ENCODE data around the gene GLO1. TPM values are rescaled to one million over a fixed set of nuclear protein-coding genes. Genes with fewer than 3 reads are reported as not detected.

The GLO1 gene
- total RNA-seq, result 148 and 165 TPM in 2 replicates

DNA sequence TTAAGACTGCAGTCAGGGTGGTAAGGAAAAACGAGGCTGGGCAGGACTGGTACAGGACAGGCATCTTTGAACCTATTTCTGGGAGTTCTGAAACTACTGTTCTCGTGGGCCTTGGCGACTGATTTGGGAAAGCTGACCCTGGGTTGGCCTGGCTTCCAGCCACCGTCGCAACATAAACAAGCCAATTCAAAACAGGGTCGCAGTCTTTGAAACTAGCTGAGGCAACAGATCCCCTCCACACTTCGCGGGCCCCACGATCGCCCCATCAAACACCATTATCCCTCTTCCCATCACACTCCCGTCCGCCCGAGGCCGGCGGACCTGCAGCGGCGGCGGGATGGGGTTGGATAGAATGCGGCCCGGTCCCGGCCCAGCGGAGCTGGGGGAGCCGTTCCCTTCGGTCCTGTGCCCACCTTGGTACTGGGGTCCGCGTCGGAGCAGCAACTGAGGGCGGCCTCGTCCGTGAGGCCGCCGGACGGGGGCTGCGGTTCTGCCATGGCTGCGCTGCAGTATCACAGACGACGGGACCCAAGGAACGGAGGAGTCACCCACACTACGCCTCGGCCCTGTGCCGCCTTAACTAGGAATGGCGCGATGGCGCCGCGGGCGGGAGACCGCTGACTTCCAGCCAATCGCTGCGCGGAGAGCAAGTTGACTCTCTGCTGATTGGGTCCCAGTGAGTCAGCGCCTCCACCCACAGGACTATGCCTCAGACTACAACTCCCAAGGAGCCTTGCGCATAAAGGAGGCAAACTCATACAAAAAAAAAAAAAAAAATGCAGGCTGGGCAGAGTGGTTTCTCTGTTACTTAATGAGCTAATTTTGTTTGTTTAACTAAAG lies at the start of gene GLO1:
GLO1 (minus strand) TSS at position 588 of the 840 bp plus-strand sequence; CDS start at position 497, 91 bp downstream.

DNA sequence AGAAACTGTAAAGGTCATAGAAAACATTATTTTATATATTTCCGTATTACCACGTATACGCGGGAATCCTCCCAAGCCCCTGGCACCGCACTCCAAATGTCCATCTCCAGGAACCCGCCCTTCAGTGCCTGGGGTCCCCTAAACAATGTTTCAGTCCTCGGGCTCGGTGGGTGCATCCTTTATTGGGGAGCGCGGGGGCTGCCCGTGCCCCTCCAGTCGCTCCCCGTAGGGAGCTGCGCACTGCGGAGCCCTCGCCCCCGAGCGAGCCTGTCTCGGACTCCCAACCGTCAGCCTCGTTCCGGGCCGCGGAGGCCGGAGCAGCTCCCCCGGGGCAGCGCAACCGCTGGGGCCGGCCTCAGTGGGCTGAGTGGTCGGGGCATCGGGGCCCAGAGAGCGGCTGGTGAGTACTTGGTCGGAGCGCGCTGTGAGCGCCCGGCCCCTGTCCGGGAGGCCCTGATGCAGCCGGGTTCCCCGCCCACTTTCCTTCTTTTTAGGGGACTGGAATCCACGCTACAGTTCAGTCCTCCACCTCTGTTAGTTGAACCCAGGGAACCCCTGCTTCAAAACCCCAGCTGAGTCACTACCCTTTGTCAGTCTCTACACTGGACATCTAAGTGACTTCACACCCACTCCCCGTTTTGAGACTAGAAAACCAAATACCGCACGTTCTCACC lies 12.2 kb upstream of the GLO1 start, which contains the start of gene DNAH8:
DNAH8 (plus strand) TSS at position 296 of the 674 bp plus-strand sequence. CDS start 7,499 bp downstream, outside the sequence.

DNA sequence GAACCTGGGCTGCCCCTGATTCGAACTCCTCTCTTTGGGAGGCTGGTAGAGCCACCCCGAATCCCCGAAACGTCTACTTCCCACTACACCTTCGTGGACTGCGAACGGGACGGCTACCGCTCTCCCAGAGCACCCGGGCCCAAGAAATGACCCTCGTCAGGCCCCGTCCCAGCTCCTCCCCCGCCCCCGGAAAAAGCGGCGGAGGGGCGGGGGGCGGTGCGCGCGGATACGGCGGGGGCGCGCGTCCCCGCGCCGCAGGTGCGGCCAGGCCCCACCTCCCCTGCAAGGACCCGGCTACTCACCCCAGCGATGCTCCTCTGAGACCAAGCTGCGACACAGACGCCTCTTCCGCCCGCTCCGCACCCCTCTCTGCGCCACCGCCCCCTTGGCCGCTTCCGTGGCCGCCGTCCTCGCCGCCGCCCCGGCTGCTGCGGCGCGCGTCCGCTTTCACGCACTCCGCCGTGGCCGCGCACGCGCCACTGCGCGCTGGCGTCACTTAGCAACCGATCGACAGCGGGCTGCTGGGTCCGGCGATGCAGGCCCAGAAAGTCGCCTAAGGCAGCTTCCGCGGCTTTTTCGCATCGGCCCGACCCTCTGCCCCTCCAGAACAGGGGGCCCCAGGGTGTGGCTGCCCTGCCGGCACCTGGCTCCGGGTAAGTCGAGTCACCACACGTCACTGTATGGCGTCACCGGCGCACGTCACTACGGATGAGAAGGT lies 63.3 kb downstream of the GLO1 start, which contains the start of gene BTBD9:
BTBD9 (minus strand) TSS at position 432 of the 718 bp plus-strand sequence.

Other genes starting within 250 kb of the GLO1 start
- gene BTBD9, start 63.2 kb downstream of the GLO1 start, total RNA-seq, result 7.7 and 8.6 TPM in 2 replicates
- not detected in 2 replicates for gene DNAH8, start 12.2 kb upstream of the GLO1 start, total RNA-seq

Data from subcutaneous preadipocyte (primary cell).